Stimulated activated CD8-positive, alpha-beta memory T cell treated with anti-CD3 and anti-CD28 coated beads, Interleukin-15, amount 100 ng/mL, for 48 hours (primary cell): ENCODE measurements around the gene ASB4.
"Not testable (repeated sequence)": the region's sequence is repeated elsewhere in the genome, so short reads cannot be mapped to it uniquely, and the experiment has no call there.

Experiments
- DNase-seq, 2 donors: peaks; one replicate each; pipeline ENCODE4 v3.0.0-alpha.2; 2020; ENCODE audit warnings: low read depth in 2 of 2

Gene ASB4

DNA sequence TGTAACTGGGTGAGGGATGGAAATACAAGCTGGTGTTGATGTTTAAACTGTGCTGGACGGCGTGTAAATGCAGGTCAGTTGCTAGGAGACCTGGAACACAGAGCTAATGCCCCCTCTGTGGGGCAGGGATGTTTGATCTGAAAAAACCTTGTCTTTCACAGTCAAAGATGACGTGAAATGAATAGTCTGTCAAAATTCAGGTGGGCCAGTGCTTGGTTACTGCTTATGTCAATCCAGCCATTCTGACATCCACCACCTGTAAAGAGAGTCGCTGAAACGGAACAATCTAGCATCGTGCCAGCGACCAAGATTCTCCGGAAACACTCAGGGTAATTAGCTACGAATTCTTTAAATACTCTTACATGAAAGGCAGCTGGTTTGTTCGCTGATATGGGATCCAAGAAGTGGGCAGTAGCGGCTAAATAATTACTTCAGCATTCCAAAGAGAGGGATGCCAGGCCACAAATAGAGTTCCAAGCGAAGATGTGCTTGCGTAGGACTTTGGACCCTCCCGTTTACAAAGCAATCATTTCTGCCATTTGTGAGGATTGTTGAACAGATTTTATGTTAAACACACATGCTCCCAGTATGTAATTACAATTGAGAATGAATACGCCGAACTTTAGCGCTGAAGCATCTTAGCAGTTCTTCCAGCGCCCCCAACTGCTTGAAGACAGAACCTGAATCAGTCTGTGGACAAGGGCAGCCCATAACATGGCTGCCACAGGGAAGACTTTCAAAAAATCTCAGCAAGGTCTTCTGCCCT, 7.3 kb upstream of the ASB4 start:
- DNase-seq, result no peak

DNA sequence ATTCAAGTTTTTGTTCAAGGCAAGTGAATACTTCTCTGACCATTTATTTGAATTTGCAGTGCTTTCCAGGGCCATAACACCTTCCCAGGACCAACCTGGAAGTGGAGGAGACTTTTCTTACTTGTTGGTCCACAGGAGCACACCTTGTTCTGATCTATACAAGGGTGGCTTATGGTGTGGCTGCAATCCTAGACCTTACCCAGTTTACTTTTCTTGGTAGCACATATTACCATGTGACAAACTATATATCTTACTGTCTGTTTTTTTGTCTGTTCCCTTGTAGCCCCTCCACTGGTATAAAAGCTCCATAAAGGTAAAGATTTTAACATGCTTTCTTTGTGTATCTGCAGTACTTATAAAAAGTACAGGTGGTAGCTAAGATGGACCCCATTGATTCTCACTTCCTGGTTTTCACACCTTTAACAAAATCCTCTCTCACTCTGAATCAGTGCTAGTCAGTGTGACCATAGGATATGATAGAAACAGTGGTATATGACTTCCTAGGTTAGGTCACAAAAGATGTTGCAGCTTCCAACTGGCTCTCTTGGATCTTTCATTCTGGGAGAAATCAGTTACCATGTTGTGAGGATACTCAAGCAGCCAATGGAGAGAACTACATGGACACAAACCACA, 5.6 kb upstream of the ASB4 start:
- DNase-seq, result no peak

DNA sequence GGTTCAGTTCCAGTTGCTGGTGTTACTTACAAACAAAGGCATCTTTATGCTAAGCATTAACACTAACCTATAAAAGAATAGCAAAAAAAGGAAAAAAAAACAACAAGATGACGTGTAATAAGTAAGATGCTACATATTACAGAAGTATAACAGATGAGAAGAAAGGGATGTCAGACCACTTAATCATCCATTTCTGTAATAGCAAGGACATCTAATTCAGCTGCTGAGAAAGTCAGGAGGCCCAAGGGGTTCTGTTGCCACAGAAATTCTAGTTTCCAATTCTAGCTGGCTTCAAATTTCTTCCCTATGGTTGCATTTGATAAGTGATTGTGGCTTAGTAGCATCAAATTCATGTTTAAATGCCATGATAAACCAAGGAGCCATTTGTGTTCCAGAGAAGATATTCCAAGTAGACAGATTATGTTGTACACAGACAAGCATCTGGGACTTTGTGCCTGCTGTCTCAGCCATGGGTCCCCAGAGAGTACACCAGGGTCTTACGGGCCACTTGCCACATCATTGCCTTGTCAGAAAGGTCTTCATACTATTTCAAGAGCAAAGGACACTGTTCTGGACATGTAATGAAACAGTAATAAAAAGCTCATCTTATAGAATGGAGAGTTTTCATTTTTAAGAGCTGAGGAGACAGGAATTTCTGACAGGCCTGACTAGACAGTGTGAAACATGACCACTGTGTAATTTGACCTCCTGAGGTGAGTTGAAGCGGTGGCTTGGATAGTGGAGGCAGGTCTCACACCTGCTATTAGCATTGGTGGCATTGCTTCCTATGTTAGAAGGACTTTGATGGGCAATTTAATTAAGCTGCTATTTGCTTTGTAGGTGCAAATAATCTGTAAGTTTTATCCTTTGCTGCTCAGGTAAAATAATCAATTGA, 4.2 kb upstream of the ASB4 start:
- no peak for DNase-seq

DNA sequence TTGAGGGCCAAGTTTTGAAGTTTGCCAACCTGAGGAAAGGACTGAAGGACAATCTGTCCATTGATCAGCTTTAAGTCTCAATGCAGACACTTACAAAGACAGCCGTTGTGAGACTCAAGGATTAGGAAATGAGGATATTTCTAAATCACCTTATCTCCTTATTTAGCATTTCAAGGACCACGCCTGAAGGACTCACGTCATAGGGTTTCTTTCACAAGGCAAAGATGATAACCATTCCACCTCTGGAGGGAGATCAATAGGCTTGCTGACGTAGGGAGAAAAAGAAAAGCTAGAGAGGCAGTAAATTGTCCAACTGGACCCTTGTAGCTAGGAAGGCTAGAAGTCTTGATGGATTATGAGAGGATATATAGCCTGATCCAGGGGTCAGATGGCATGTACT, 3.3 kb upstream of the ASB4 start:
- no peak for DNase-seq

DNA sequence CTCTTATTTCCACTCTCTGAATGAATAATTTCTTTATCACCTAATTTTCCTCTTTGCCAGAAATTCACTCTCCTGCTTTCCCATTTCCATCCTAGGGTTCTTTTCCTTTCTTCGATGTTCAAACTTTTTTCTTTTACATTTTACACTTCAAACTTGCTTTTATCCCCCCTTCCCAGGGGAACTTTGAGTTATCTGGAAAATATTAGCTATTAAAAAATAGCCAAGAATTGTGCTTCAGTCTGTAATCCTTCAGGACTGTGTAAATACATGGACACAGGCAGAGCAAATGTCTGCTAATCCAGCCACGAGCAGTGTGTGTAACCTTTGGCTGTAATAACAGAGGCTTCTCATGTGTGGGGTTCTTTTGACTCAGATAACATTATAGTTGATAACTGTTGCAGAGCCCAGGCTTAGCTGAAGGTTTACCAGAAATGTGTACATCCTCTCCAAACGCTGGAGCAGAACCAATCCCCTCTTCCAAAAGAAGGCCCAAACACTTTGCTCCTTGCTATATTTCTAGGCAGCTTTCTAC, 4.6 kb downstream of the ASB4 start:
- DNase-seq, result no peak

DNA sequence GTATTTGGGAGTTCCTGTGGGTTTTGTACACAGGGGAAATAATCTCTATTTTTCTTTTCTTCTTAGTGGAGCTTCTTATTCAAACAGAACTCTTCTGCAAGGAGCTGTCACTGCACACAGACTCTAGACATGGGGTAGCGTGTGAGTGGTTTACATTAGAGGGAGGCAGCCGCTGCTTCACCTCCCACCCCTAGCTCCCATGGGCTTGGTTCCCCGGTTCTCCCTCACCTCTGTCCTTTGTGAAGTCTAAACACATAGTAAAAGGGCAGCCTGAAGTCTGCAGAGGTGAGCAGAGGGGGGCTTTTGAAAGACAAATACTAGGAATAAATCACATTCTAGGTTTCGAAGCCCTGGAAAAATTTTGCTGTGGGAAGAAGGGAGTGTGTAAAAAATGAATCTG, 5.5 kb downstream of the ASB4 start:
- no peak for DNase-seq

DNA sequence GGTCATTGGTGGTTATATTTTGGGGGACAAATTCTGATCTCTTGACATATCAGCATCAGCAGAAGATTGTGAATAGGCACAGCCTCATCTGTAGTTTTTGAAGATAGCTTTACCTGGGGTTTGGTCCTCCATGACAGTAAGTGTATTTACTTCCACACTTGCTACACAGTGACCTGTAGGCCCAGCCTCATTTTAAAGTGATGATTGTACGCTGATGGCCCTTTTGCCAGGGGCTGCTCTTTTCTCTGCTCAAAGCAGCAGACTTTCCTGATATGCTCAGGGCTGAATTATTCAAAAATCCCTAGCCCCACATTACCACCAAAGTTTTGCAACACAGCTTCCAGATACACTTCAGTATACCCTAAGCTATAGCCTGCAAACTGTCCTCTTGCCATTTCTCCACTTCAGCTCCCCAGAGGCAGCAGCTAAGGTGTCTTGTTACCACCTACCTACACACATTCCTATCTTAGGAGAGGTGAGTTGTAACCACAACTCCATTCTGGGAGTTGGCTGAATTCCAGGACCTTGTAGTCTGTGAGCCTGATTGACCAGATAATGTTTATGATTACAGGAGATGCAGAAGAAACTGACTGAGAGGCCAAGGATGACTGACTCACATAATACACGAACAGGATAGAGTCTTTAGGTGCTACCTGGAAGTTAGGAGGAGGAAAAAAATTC, 6.0 kb downstream of the ASB4 start:
- no peak for DNase-seq

DNA sequence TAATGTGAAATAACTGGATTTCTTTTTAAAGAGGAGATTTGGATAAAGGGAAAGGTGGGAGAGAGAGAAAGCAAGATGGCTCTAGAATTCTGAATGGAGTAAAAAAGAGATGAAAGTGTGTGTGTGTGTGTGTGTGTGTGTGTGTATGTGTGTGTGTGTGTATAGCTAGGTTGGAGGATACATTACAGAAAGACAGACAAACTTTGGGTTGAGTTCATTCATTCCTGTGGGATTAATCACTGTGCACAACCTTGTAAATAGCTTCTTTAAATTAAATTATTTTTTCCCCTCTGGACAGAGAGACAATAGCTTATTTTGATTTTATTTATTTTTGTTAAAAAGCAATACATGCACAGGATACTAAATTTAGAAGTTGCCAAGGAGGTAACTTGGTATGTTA, 7.5 kb downstream of the ASB4 start:
- no peak for DNase-seq

DNA sequence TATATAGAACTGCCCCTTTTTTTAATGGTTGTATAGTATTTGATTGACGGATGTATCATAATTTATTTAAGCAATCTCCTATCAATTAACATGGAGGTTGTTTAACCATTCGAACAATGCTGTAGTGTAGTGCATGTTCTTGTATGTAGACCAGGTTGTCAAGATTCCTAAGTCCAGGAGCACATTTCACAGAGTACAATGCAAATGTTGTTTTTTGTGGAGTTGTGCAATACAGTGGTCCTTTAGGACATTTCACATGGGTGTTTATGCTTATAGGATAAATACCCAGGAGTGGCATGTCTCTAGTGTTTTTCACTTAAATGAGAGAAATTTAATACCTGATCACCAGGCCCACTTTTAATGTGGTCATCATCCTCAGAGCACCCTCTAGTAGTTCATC, 8.1 kb downstream of the ASB4 start:
- no peak for DNase-seq

DNA sequence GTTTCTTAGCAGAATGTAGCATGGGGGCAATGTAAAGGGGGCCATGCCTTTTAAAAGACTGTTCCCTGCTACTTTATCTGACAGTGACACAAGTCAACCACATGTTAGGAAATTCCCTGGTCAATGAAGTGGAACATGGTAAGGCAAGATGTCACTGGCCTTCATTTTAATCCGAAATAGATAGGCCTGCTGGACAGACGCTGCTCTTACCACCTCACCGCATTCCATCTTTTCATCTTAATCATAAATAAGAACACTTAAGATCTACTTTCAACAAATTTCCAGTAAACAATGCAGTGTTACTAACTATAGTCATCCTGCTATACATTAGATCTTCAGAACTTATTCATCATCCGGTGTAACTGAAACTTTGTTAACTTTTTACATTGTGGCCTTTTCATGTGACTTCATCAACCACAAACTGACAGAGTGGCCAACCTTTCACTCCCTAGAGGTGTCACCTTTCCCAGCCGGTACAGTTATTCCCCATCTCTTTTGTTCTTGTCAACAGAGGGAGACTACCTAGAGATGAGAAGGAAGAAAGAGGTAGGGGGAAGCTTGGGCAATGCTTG, 15.6 kb downstream of the ASB4 start:
- DNase-seq, result no peak

DNA sequence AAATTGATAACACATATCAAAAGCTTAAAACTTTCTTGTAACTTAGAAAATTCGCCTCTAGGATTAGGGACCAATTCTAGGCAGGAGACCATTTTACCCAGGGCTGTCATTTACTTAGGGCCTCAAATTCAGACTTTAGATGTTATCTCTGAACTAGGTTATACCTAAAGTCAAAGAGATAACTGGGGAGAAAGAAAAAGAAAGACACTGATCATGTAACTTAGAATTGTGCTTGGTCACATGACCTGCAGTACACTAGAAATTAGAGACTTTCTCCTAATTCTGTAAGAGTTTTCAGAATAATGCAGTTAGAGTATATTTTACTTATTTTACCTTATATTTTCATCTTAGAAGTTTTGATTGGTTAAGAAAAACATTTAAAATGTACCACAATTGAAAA, 16.7 kb downstream of the ASB4 start:
- no peak for DNase-seq

DNA sequence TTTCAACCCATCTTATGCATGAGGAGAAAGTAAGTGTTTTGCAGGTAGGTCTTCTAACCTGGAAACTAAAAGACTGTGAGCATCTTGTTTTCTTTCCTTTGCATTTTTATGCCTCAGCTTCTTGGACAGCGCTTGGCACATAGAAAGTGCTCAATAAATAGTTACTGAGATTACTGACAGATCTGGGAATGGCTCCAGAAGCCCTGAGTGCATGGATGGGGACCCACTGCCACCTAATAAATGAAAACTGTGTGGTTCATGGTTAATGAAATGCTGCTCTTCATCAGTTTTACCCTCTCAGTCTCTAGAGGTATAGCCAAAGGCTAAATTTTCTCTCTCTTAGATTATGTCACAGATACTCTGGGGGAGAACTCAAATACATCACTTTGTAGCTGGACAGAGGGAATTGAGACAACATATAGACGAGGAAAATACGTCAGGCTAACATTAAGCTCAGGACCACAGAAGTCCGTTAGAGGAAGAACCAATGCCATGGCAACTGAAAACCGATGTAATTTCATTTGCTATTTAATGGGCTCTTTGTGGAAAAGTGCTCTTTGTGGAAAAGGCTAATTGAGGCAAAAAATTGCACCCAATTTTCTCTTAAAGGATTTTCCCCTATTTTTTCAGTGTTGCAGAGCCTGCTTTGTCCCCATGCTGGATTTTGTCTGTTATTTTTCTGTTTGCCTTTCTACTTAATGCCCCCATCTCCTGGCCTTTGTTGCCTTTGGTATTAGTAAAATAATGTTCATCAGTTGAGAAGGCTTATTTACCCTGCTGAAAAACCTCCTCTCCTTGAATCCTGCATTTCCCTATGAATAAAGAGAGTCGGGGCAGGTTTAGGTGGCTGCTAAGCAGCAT, 17.8 kb downstream of the ASB4 start:
- DNase-seq, result no peak

DNA sequence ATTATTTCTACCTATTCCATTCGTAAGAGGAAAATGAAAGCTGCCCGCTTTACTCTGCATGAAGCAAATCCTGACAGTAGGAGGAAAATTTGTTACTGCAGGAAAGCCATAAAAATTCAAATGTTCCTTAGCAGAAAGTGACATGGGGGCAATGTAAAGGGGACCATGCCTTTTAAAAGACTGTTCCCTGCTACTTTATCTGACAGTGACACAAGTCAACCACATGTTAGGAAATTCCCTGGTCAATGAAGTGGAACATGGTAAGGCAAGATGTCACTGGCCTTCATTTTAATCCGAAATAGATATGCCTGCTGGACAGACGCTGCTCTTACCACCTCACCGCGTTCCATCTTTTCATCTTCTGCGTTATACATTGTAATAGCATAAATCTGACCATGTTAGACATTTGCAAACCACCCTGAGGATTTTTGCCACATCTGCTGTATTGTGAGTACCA, 18.4 kb downstream of the ASB4 start:
- not testable (repeated sequence) for DNase-seq

DNA sequence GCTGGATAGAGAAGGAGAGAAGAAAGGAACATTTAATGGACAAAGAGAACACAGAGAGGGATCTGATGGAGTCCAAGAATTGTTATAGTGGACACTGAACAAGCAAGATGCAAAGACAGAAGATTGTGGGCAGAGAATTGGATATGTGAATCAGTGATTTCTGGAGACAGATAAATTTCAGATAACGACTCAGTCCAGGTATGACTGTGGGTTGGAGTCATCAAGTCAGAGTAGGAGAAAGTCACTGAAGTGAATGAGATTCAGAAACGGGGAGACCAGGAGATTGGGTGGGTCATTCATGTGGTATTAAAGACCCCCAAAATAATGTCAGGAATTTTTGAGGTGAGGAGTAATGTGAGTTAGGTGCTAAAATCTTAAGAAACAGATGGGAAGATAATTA, 23.0 kb downstream of the ASB4 start:
- DNase-seq, result no peak

DNA sequence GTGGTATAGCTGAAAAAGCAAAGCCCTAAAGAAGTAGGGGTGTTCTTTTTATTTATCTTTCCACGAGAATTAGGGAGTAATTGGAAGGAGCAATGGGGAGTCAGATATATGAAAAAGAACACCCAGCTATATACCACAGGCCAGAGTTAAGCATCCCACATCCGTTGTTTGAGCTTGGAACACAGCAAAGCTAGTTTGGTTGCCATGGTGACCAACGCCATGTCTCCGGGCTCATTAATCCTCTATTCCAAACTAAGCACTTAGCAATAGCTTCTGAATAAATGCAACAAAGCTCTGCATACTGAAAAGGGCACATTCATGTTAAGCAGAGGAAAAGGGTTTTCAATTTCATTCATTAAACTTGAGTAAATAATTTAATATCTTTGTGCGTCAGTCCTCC, 23.5 kb downstream of the ASB4 start:
- DNase-seq, result no peak

DNA sequence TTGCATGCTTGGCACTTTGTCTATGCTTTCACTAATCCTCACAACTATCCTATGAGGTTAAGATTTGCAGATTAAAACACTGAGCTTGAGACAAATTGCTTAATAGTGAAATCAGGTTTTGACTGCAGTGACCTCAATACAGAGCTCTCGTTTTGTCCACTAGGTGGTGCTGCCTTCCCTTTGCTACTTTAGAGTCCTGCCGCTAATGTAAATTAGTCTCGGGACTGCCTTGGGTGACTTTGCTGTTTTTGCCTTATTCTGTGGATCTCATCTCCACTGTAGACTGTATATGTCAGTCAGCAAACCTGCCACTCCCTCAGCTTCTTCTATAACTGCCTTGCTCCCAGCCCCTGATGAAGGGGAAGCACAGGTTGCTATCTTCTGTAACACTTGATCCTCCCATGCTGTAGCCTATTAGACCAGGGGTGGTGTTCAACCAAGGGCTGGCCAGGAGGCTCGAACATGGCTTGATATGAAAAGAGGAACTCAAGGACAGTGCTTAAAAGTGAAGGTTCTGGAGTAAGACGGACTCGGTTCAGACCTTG, 26.0 kb downstream of the ASB4 start:
- peak; percentile 21 to 32 for DNase-seq

DNA sequence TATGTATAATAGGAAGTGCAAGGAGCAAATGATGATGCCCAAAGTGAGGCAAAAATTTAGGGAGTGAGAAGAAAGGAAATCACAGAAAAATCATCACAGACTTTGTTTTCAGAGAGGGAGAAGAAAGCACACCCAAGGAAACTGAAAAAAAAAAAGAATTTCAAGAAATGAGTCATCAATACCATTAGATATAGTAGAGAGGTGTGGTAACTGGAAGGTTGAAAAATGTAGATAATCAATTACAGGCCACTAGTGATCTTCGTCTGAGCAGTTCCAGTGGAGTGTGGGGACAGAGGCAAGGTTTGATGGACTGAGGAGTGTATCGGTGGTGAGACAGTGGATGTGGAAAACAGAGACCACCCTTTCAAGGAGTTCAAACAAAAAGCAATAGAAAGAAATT, 31.7 kb downstream of the ASB4 start:
- no peak for DNase-seq

DNA sequence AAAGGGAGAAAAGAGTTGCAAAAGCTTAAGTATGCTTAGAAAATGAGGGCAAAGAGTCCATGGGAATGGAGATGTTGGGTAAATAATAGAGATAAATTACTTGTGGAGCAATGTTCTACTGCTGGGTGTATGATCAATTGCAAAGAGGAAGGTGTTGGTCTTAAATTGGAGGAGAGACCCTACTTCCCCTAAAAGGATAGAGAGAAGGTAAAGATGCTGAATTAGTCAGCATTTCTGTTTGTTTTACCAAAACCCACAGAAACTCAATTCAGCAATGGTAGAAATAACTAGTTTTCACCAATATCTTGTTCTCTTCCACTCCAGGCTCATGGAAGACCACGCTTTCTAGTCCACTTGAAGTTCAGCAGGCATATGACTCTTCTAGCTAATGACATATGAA, 32.1 kb downstream of the ASB4 start:
- no peak for DNase-seq

DNA sequence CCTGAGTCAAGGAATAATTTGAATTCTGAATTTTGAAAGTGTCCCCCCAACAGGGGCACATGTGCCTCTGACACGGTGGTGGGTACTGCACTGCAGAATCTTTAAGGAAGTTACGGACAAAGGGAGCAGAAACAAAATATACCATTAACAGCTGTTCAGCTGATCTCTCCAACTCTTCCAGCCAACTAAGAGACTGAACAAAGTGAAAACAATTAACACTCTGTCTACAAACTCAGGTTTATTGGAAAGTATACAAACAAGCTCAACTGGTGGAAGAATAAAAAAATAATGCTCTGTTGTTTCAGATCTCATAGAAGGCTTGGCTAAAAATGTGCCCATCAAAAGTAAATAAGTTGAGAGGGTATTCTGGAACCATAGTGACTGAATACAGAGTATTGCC, 34.4 kb downstream of the ASB4 start:
- no peak for DNase-seq

DNA sequence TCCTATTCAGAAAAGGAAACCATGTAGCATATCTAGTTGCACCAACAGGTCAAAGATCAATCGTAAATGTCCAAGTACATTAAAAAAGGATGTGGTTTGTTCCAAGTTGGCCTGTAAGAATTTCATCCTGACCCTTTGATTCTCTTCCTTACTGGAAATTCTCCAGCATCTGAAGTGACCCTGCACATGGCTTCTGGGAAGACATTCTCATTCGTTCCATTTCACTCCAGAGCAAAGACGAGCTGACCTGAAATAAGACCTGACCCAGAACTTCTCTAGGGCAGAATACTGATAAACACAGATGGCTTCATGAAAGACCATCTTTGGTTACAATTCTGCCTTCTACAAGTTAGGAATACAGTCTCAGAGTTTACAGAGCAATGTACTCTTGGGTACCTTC, 39.8 kb downstream of the ASB4 start:
- DNase-seq, result no peak
